ENCODE measurements around the gene PAM. TPM values are rescaled to one million over a fixed set of nuclear protein-coding genes. Genes with fewer than 3 reads are reported as not detected.

PAM gene
- total RNA-seq, 4 donors from 2014 or later, result 132 to 224 (median 184) TPM

DNA sequence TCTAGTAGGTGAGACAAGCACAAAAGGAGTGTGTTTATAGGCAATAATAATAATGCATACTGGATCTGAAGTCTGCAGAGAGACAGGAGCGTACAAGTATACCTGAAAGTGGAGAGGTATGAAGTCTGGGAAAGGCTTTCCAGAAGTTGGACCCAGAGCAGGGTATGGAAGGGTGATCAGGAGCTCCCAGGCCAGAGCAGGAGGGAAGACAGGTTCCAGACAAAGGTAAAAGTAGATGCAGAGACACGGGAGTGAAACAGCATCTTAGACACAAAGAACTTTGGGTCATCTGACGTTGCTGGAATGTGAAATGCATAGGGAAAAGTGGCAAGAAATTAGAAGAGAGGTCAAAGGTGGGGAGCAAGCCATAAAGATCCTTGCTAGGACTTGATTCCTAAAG is 175.1 kb downstream of the PAM start:
- Histone ChIP-seq H3K36me3 (peaks cover 0 to 32% (median 0%) of the 10 kb centered on the region in 3 donors), H3K4me3 (no peak overlapping the region), H3K4me1 (peaks cover 0 to 5% (median 0%) of the 10 kb centered on the region in 4 donors), H3K9me3 (no peaks in the 10 kb centered on the region), H3K27me3 (no peaks in the 10 kb centered on the region), H3K27ac (no peak overlapping the region)
- whole genome bisulfite sequencing, 2 donors, result 77 to 84% methylated on average over 3 of the region's 3 CpGs
- TF ChIP-seq POLR2A (IDR thresholded peaks at IDR 0.05) (no peak), EP300 (IDR thresholded peaks at IDR 0.05) (no peak)
- TF ChIP-seq, protein P1, sequence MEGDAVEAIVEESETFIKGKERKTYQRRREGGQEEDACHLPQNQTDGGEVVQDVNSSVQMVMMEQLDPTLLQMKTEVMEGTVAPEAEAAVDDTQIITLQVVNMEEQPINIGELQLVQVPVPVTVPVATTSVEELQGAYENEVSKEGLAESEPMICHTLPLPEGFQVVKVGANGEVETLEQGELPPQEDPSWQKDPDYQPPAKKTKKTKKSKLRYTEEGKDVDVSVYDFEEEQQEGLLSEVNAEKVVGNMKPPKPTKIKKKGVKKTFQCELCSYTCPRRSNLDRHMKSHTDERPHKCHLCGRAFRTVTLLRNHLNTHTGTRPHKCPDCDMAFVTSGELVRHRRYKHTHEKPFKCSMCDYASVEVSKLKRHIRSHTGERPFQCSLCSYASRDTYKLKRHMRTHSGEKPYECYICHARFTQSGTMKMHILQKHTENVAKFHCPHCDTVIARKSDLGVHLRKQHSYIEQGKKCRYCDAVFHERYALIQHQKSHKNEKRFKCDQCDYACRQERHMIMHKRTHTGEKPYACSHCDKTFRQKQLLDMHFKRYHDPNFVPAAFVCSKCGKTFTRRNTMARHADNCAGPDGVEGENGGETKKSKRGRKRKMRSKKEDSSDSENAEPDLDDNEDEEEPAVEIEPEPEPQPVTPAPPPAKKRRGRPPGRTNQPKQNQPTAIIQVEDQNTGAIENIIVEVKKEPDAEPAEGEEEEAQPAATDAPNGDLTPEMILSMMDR (IDR thresholded peaks at IDR 0.05), result no peak
- no peak for DNase-seq (ENCODE audit: low spot score in 2 of 2)

DNA sequence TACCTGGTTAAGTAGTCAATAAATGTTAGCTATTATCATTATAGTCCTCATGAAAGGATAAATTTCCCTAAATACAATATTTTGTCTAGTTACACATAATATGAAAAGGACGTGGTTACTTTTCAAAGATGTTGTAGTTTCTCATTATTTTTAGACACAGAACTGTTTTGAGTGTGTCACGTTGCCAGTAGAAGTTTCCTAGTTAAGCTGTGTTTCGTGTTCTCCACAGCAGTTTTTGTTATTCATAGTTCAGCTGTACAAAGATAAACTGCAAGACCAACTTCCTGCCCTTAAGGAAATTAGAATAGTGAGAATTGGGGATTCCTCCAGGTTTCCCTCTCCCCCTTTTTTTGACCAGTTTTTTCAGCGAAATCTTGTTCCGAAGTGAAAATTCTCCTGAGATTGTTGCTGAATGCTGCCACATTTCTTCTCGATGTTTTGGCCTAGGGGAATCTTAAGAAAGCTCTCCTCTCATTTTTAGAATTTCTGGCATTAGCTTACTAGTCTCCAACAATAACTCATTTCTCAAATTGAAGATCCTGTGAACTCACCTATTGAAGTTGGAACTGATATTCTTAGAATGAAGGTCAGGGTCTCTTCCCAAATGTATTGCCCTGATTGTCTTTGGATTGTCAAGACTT is 176.1 kb downstream of the PAM start:
- Histone ChIP-seq H3K27me3 (no peaks in the 10 kb centered on the region), H3K4me3 (no peak overlapping the region), H3K4me1 (peaks cover 0 to 5% (median 0%) of the 10 kb centered on the region in 4 donors), H3K9me3 (no peaks in the 10 kb centered on the region), H3K36me3 (peaks cover 0 to 23% (median 0%) of the 10 kb centered on the region in 3 donors), H3K27ac (no peak overlapping the region)
- TF ChIP-seq EP300 (IDR thresholded peaks at IDR 0.05) (no peak), POLR2A (IDR thresholded peaks at IDR 0.05) (no peak)
- TF ChIP-seq, protein P1 (IDR thresholded peaks at IDR 0.05), result no peak
- no peak for DNase-seq (ENCODE audit: low spot score in 2 of 2)
- WGBS, 2 donors, result 45 to 47% methylated on average over 6 of the region's 6 CpGs

DNA sequence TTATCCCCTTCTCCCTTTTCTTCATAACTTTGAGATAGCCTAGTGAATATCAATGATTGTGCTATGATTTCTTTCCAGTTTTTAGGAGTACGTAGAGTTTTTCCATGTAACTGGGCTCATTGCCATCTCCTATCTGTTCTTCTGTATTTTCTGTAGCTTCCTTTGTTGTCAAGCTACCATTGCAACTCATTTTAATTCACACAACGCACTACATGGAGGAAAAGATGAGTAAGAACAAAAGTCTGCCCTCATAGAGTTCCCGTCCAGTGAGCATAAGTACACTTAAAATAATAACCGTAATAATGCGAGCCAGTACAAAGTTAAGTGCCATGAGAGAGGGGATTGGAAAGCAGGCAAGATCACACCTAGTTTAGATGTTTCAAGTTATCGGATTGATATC is 177.7 kb downstream of the PAM start:
- H3K36me3 ChIP-seq, result peaks cover 0 to 13% (median 0%) of the 10 kb centered on the region in 3 donors
- TF ChIP-seq, protein P1 (IDR thresholded peaks at IDR 0.05), result no peak
- TF ChIP-seq EP300 (IDR thresholded peaks at IDR 0.05) (no peak), POLR2A (IDR thresholded peaks at IDR 0.05) (no peak)
- 73 to 74% methylated on average over 6 of the region's 6 CpGs for WGBS, 2 donors

DNA sequence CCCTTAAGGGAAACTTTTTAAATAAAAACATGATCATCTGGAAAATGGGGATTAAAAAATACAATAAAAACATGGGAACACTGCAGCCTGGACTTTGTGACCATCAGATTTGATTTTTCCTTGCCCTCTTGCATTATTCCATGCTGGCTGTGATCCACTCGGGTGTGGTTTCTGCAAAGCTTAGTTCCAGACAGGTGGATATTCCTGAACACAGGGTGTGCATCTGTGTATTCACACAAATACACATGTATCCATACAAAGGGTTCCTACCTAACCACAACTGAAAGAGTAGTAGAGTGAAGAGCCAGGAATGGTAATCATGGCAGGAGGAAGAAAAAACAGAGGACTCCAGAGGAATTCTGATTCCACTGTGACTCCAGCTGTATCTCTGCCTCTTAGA is 178.2 kb downstream of the PAM start:
- TF ChIP-seq, protein P1 (IDR thresholded peaks at IDR 0.05), result no peak
- TF ChIP-seq EP300 (IDR thresholded peaks at IDR 0.05) (no peak), POLR2A (IDR thresholded peaks at IDR 0.05) (no peak)
- Histone ChIP-seq H3K27me3 (no peaks in the 10 kb centered on the region), H3K4me1 (peaks cover 0 to 5% (median 0%) of the 10 kb centered on the region in 4 donors), H3K9me3 (no peaks in the 10 kb centered on the region), H3K4me3 (no peak overlapping the region), H3K27ac (no peak overlapping the region), H3K36me3 (peaks cover 0 to 13% (median 0%) of the 10 kb centered on the region in 3 donors)
- WGBS, 2 donors, result 95 to 100% methylated on average over 1 of the region's 1 CpG
- DNase-seq (ENCODE audit: low spot score in 2 of 2), result no peak

More for the DNA sequence above, 177.7 kb downstream of the PAM start:
- Histone ChIP-seq H3K27me3 (no peaks in the 10 kb centered on the region), H3K4me1 (peaks cover 0 to 5% (median 0%) of the 10 kb centered on the region in 4 donors), H3K4me3 (no peak overlapping the region), H3K27ac (no peak overlapping the region), H3K9me3 (no peaks in the 10 kb centered on the region)
- DNase-seq (ENCODE audit: low spot score in 2 of 2), result no peak

DNA sequence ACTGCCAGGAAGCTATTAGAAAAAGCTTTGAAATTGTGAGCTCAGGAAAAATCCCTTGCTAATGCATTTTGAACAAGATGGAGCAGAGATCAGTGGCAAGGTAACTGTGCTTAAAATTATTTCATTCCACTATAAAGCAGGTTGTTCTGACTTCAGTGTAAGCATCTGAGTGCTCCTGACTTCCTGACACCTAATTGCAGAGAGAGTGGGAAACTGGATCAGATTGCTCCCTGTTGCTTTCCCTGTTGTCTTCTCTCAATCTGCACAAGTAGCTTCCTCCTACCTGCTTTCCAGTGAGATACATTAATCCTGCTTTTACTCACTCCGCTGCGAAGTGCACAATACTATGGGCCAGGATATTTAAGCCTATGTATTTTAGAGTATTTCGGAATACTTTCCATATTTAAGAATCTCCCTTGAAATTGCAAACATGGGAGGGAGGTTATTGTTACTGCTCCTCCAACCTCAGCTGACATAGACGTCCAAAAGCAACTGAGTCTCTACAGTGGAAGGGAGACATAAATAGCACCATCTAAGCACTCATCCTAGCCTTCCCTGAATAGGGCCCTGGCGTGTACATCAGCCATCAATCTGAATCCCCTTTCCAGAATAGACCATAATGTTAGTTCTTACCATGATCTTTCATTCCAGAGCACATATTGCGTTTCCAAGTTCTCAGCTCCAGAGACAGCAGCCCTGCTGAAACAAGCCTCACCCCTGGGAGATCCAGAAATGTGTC is 178.8 kb downstream of the PAM start:
- TF ChIP-seq EP300 (IDR thresholded peaks at IDR 0.05) (no peak), POLR2A (IDR thresholded peaks at IDR 0.05) (no peak)
- TF ChIP-seq, protein P1 (IDR thresholded peaks at IDR 0.05), result no peak
- Histone ChIP-seq H3K9me3 (no peaks in the 10 kb centered on the region), H3K27ac (no peak overlapping the region), H3K4me3 (no peak overlapping the region), H3K27me3 (no peaks in the 10 kb centered on the region), H3K4me1 (peaks cover 0 to 5% (median 0%) of the 10 kb centered on the region in 4 donors), H3K36me3 (peaks cover 0 to 13% (median 0%) of the 10 kb centered on the region in 3 donors)
- no peak for DNase-seq (ENCODE audit: low spot score in 2 of 2)
- 96 to 98% methylated on average over 6 of the region's 6 CpGs for WGBS, 2 donors
